ENCODE results near the gene GRM4.

- TF ChIP-seq CTCF (IDR thresholded peaks at IDR 0.05) (no peak), POLR2A (IDR thresholded peaks at IDR 0.05) (no peak)
Measured at GRCh38 chr6:34029489-34030280, 116.2 kb downstream of the GRM4 start.

All from Peyer's patch (tissue), 4 donors.